Suprapubic skin (tissue), 4 donors: Measurements from ENCODE around the gene CSPG4.
A peak's percentile ranks its signal among the peaks of the same experiment; 100 is the strongest.

Source experiments
- EP300 ChIP-seq: sonication (generic); formaldehyde crosslinking; IDR thresholded peaks from one replicate; pipeline ENCODE4 v1.6.1; 2017; ENCODE audit warnings: antibody characterized with exemption
- POLR2A ChIP-seq, 2 donors: fragments of 450-650 bp; IDR thresholded peaks; one replicate each; pipeline ENCODE4 v1.6.1; 2017; ENCODE audit warnings: antibody characterized with exemption in 2 of 2, mild to moderate bottlenecking in 2 of 2, moderate library complexity in 2 of 2
- POLR2AphosphoS5 ChIP-seq, 3 donors: sonication (generic); formaldehyde crosslinking; IDR thresholded peaks; one replicate each; pipeline ENCODE4 v1.6.1; 2017; ENCODE audit warnings: antibody characterized with exemption in 3 of 3
- TF ChIP-seq, protein P1 (sequence below), 2 donors: fragments of 200-600 bp in 1 of 2; fragments of 450-650 bp in 1 of 2; sonication (generic) in 1 of 2; IDR thresholded peaks; one replicate each; pipeline ENCODE4 v1.5.1; 2016 to 2019; ENCODE audit warnings: antibody characterized with exemption in 2 of 2, mild to moderate bottlenecking in 1 of 2, moderate library complexity in 1 of 2

DNA sequence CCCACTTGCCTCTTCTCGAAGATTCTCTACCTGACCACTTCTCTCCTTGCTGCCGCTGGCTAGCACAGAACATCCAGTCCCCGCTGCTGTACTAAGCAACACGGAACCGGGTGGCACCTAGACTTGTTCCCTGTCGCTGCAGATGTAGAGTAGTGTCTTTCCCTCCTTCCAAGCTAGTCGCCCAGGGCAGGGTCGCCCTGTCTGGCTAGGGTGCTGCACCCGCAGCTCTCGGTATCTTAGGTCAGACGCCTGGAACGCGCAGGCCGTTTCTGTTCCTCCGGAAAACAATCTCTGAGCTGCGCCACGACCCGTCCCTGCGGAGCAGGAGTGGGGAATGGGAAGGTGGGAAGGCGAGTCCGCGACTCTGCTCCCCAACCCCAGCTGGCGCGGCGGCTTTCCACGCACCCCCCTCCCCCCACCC, 65.7 kb downstream of the CSPG4 start:
- TF ChIP-seq EP300 (peak; percentile 73), POLR2A (IDR thresholded peaks at IDR 0.05) (no peak), POLR2AphosphoS5 (IDR thresholded peaks at IDR 0.05) (no peak)
- TF ChIP-seq, protein P1, sequence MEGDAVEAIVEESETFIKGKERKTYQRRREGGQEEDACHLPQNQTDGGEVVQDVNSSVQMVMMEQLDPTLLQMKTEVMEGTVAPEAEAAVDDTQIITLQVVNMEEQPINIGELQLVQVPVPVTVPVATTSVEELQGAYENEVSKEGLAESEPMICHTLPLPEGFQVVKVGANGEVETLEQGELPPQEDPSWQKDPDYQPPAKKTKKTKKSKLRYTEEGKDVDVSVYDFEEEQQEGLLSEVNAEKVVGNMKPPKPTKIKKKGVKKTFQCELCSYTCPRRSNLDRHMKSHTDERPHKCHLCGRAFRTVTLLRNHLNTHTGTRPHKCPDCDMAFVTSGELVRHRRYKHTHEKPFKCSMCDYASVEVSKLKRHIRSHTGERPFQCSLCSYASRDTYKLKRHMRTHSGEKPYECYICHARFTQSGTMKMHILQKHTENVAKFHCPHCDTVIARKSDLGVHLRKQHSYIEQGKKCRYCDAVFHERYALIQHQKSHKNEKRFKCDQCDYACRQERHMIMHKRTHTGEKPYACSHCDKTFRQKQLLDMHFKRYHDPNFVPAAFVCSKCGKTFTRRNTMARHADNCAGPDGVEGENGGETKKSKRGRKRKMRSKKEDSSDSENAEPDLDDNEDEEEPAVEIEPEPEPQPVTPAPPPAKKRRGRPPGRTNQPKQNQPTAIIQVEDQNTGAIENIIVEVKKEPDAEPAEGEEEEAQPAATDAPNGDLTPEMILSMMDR (IDR thresholded peaks at IDR 0.05), result no peak
